Measurements from ENCODE around the gene CDC42EP1. TPM values are rescaled to one million over a fixed set of nuclear protein-coding genes. Genes with fewer than 3 reads are reported as not detected.
"Not testable (repeated sequence)": the region's sequence is repeated elsewhere in the genome, so short reads cannot be mapped to it uniquely, and the experiment has no call there.

Gene CDC42EP1
- total RNA-seq, 1 donor, result 35.5 TPM

GRCh38 chr22:37538590-37539357 is 21.5 kb upstream of the CDC42EP1 start:
- H2AFZ ChIP-seq (ENCODE audit: low read length), result peak overlapping the region; percentile 84
- H3K4me2 ChIP-seq (ENCODE audit: insufficient read depth, low read length), result peak overlapping the region; percentile 43
- H3K36me3 ChIP-seq (ENCODE audit: insufficient read depth, low read length), result no peaks in the 10 kb centered on the region
- no peaks in the 10 kb centered on the region for H3K27me3 ChIP-seq (ENCODE audit: insufficient read depth, low read length)
- no peaks in the 10 kb centered on the region for H3K9me3 ChIP-seq (ENCODE audit: low read depth, low read length)
- H3K27ac ChIP-seq (ENCODE audit: low read depth, low read length), result no peak overlapping the region
- DNase-seq (ENCODE audit: insufficient read length, low spot score, missing footprints), result peak; percentile 94
- no peaks in the 10 kb centered on the region for H3K79me2 ChIP-seq (ENCODE audit: insufficient read depth, low read length)
- H3K4me1 ChIP-seq (ENCODE audit: insufficient read depth, low read length), result peaks cover 22% of the 10 kb centered on the region
- no peaks in the 10 kb centered on the region for H4K20me1 ChIP-seq (ENCODE audit: insufficient read depth, low read length)
- peak; percentile 96 for TF ChIP-seq CTCF (IDR thresholded peaks at IDR 0.05; ENCODE audit: extremely low read depth, low read depth, low read length)
- H3K4me3 ChIP-seq (ENCODE audit: insufficient read depth, low read length), result no peak overlapping the region

DNA sequence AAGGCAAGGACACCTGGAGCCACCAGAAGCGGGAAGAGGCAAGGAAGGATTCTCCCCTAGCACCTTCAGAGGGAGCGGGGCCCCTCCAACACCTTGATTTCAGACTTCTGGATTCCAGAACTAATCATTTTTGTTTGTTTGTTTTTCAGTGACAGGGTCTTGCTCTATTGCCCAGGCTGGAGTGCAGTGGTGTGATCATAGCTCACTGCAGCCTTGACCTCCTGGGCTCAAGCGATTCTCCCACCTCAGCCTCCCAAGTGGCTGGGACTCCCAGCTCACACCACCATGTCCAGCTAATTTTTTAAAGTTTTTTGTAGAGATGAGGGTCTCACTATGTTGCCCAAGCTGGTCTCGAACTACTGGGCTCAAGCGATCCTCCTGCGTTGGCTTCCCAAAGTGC is 20.5 kb upstream of the CDC42EP1 start:
- not testable (repeated sequence) for H3K27me3 ChIP-seq (ENCODE audit: insufficient read depth, low read length); H3K79me2 ChIP-seq (ENCODE audit: insufficient read depth, low read length); H4K20me1 ChIP-seq (ENCODE audit: insufficient read depth, low read length); DNase-seq (ENCODE audit: insufficient read length, low spot score, missing footprints); H2AFZ ChIP-seq (ENCODE audit: low read length); H3K4me3 ChIP-seq (ENCODE audit: insufficient read depth, low read length); H3K4me2 ChIP-seq (ENCODE audit: insufficient read depth, low read length); H3K9me3 ChIP-seq (ENCODE audit: low read depth, low read length); H3K36me3 ChIP-seq (ENCODE audit: insufficient read depth, low read length); H3K27ac ChIP-seq (ENCODE audit: low read depth, low read length)
- H3K4me1 ChIP-seq (ENCODE audit: insufficient read depth, low read length), result peaks cover 14% of the 10 kb centered on the region

GRCh38 chr22:37542416-37542815 is 17.9 kb upstream of the CDC42EP1 start:
- not testable (repeated sequence) for H3K4me3 ChIP-seq (ENCODE audit: insufficient read depth, low read length); H3K27me3 ChIP-seq (ENCODE audit: insufficient read depth, low read length); H4K20me1 ChIP-seq (ENCODE audit: insufficient read depth, low read length); H3K79me2 ChIP-seq (ENCODE audit: insufficient read depth, low read length); H3K9me3 ChIP-seq (ENCODE audit: low read depth, low read length); H3K27ac ChIP-seq (ENCODE audit: low read depth, low read length); H2AFZ ChIP-seq (ENCODE audit: low read length); H3K36me3 ChIP-seq (ENCODE audit: insufficient read depth, low read length)
- peaks cover 35% of the 10 kb centered on the region for H3K4me1 ChIP-seq (ENCODE audit: insufficient read depth, low read length)
- peak; percentile 10 for DNase-seq (ENCODE audit: insufficient read length, low spot score, missing footprints)
- peak overlapping the region; percentile 58 for H3K4me2 ChIP-seq (ENCODE audit: insufficient read depth, low read length)

- no peaks in the 10 kb centered on the region for H3K79me2 ChIP-seq (ENCODE audit: insufficient read depth, low read length)
- H3K36me3 ChIP-seq (ENCODE audit: insufficient read depth, low read length), result no peaks in the 10 kb centered on the region
- no peak for DNase-seq (ENCODE audit: insufficient read length, low spot score, missing footprints)
- H3K9me3 ChIP-seq (ENCODE audit: low read depth, low read length), result no peaks in the 10 kb centered on the region
- no peak overlapping the region for H2AFZ ChIP-seq (ENCODE audit: low read length)
- H3K27me3 ChIP-seq (ENCODE audit: insufficient read depth, low read length), result no peaks in the 10 kb centered on the region
- H3K4me2 ChIP-seq (ENCODE audit: insufficient read depth, low read length), result no peak overlapping the region
- no peak overlapping the region for H3K27ac ChIP-seq (ENCODE audit: low read depth, low read length)
- H3K4me3 ChIP-seq (ENCODE audit: insufficient read depth, low read length), result no peak overlapping the region
- H4K20me1 ChIP-seq (ENCODE audit: insufficient read depth, low read length), result no peaks in the 10 kb centered on the region
- TF ChIP-seq CTCF (IDR thresholded peaks at IDR 0.05; ENCODE audit: extremely low read depth, low read depth, low read length), result no peak
- peaks cover 37% of the 10 kb centered on the region for H3K4me1 ChIP-seq (ENCODE audit: insufficient read depth, low read length)
Observed at GRCh38 chr22:37542959-37543358, 17.3 kb upstream of the CDC42EP1 start.
